GM18868 (cell line): ENCODE results near the gene PIP4K2C.
A peak's percentile ranks its signal among the peaks of the same experiment; 100 is the strongest.
"Not testable (repeated sequence)": the region's sequence is repeated elsewhere in the genome, so short reads cannot be mapped to it uniquely, and the experiment has no call there.

Experiments
- ATAC-seq: cut with Tn5 transposase; IDR thresholded peaks from one replicate; pipeline ENCODE4 v1.9.1; 2021; ENCODE audit warnings: mild to moderate bottlenecking, moderate library complexity; ENCODE audit not compliant: unreplicated experiment

PIP4K2C gene

DNA sequence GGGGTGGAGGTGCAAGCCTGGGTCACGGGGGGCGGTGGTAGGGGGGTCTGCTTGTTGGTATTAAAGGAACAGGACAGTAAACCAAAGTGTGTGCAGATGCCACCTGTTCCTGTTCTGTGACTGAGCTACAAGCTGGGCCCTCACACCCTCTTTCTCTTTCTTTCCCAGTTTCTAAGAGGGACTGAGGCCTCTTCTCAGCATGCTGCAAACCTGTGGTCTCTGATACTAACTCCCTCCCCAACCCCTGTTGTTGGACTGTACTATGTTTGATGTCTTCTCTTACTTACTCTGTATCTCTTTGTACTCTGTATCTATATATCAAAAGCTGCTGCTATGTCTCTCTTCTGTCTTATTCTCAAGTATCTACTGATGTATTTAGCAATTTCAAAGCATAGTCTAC, 6.9 kb upstream of the PIP4K2C start:
- no peak for ATAC-seq

DNA sequence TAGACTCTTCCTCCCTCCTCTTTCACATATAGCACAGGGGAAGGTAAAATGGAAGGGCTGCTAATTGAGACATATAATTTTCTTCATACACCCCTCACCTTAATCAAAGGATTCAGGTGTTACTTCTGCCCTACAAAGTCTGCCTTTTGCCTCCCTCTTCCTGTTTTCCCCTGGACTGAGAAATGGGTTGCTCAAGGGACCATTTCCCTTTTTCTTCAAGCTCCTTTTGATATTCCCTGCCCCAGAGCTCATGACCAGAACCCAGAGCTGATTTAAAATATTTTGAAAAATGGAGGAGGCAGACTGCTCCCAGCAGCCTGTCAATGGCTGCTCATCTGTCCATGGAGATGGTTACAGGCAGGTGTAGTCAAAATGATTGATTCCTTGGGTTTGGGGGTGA, 6.3 kb upstream of the PIP4K2C start:
- ATAC-seq, result no peak

DNA sequence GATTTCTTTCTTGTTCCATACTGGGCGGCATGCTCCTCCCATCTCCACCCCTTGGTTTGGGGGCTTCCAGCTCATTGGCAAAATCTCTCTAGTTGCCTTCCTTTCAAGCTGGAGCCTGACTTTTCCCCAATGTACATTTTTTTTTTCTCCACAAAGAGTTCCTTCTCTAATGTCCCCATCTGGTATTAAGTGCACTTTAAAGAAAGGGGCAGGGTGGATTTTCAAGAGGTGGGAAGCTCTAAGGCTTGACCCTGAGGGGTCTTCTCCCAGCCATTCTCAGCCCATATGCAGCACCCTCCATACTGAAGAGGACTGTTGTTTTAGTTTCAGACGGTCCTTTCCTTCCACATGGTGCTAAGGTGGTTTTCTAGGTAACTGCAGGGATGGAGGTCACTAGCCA, 5.8 kb upstream of the PIP4K2C start:
- ATAC-seq, result no peak

DNA sequence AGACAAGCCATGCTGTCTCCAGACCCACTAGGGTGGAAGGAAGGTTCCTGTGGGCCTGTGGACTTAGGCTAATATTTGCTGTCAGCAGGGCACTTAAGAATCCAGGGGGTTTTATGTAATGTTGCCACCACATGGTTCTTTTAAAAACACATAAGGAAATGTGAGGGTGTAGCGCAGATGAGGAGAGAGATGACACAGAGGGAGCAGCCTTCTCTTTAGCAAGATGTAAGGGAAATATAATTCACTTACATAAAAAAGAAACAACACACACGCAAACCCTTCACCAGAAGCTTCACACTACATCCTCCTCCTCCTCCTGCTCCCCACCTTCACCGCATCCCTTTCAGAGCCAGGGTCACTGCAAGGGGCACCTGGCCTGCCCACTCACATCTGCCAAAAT, 4.9 kb upstream of the PIP4K2C start:
- ATAC-seq, result no peak

DNA sequence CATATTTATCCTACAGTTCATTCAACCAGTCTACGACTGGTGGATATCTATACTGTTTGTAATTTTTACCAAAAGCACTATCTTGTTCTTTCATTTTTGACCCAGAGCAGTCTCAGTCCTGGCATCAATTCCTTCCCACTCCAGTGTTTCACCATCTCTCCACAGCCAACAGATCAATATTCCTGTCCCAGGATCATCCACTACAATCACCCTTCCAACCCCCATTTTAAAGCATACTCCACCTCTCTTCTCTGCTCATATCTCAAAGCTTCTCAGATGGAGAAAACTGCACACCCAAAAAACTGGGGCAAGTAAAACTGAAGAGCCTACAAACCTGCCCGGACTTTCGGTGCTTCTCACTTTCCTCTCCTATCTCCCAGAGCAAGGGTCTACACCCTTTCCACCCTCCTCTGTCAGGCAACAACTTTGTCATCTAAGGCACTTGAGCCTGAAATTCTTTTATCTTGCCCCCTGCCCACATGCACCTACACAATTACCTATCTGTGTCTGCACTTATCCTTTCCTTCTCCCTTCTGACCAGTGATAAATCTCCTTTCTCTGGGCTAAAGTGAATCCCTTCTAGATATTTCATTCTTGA, 4.1 kb upstream of the PIP4K2C start:
- no peak for ATAC-seq

DNA sequence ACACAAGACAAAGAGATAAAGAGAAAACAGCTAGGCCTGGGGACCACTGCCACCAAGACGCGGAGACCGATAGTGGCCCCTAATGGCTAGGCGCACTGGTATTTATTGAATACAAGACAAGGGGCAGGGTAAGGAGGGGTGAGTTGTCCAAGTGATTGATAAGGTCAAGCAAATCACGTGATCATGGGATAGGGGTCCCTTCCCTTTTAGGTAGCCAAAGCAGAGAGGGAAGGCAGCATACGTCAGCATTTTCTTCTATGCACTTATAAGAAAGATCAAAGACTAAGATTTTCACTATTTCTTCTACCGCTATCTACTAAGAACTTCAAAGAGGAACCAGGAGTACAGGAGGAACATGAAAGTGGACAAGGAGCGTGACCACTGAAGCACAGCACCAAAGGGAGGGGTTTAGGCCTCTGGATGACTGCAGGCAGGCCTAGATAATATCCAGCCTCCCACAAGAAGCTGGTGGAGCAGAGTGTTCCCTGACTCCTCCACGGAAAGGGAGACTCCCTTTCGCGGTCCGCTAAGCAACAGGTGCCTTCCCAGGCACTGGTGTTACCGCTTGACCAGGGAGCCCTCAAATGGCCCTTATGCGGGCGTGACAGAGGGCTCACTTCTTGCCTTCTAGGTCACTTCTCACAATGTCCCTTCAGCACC, 1.9 kb upstream of the PIP4K2C start:
- ATAC-seq, result not testable (repeated sequence)

DNA sequence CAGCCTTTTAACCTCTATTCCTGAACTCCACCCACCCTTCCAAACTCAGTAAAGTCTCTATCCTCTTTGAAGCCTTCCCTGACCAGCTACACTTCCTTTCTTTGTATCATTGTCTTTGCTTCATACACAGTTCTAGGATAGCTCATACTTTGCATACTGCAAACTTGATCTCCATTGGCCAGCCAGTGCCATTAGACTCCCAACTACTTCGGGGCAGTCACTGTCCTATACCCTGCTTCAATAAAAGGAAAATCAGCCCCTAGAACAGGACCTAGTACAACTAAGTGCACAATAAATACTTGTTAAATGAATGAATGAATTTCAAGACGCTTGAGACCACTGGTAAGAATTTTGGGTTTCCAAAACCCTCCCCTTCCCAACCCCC, 521 bp upstream of the PIP4K2C start:
- no peak for ATAC-seq

DNA sequence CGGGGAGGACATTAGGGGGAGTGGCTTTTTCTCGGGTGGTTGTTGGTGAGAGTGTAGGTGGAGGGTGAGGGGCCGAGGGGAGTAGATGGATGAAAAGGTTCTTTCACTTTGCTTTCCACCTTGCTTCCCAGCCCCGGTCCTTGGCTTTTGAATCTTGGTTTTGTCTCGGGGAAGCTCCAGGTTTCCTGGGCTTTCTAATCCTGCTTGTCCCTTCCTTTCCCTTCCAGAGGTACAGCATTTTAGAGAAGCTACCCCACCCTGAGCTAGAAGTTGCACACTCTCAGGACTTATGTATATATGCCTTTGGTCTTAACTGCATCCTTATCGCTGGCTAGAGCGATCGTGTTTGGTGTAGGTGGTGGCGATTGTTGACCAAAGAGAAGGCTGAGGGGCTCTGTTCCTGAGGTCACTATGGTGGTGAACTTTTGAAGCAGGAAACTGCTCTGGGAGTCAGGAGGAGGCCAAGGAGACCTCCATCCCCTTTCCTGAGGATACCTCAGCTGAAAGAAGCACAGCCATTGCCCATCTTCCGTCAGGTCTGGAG, 862 bp downstream of the PIP4K2C start:
- no peak for ATAC-seq

DNA sequence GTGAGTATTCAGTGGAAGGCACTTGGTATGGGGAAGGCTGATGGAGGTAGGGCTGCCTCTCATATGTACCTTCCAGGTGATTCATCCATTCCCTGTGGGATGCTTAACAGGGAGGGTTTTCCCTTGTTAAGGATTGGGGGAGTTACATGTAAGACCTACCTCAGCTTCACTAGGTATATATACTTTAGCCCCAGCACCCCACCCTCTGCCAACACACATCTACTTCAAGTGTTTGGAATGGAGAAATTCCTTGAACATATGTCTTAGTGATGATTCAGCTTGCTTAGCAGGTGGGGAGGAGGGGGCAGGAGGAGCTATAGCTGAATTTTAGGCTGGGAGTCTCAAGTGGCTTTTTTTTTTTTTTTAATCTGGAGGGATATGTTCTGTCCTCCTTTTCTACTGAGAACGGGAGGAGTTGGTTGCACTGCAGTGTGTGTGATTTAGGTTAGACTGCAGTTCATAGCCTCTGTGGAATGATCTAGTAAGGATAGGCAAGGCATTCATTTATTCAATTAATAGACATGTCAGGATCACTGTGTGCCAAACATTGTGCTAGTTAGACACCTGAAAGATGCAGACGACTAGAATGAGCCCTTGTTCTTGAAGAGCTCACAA, 1.7 kb downstream of the PIP4K2C start:
- no peak for ATAC-seq

DNA sequence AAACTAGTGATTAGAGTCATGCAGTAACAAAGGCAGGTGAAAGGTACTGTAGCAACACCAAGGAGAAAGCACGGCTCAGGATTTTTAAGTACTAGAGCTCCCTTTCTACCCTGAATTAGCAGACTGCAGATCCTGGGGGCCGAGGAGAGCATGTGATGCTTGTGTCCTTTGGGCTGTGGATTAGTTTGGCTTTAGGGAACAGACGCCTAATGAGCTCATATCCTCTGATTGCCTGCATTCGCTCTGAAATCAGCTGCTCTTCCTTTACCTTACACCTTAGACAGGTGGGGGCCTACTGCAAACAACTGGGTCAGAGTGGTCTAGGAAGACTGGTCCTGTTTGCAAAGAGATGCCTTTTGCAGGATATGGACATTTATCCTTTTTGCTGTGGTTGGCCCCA, 2.2 kb downstream of the PIP4K2C start:
- no peak for ATAC-seq

DNA sequence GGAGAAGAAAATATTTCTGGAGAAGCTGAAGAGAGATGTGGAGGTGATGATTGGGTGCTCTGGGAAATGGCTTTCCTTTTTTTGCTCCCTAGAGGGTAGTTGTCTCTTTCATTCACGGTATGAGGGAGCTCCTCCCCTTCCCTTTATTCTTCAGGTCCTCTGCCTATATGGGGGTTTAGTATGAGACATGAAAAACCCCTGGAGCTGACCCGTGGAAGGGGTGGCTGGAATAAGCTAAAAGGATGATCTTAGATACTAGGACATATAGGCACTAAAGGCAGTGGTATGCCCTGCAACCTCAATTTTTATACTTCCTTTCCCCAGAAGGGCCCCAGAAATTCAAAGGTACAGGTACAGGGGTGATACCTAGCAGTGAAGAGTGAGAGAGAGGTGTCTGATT, 9.4 kb downstream of the PIP4K2C start:
- no peak for ATAC-seq

DNA sequence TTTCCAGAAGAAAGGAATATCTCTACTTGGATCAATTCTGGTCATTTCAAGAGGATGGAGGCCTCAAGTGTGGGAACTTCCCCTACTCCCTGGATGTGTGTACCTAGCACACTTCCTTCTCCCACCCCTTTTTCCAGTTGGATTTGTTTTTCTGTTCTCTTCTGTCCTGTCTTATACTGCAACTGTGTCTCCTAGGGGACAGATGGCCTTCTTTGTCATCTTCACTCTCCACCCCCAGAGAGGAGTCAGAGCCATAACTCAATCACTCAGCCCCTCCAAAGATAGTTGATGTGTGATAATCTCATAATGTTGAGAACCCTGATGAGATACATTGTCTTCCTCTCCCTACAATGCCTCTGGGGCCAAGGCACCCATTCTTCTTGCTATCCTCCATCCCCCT, 11.6 kb downstream of the PIP4K2C start:
- ATAC-seq, result no peak

DNA sequence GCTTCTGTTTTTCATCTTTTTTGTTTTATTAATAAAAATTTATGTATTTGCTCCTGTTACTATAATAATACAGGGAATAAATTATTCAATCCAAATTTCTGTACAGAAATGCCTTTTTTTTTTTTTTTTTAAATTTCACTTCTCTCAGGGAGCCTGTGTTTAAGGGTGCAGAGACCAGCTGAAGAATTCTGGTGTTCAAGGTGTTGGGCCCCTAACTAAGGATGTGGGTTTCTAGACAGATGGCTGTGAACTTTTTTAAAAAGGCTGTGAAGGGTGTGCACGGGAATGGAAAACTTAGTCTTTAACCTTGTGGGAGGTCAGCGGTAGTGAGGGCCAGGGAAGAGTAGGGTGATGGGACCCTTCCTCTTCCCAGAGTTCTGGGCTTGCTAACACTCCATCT, 12.3 kb downstream of the PIP4K2C start:
- no peak for ATAC-seq

DNA sequence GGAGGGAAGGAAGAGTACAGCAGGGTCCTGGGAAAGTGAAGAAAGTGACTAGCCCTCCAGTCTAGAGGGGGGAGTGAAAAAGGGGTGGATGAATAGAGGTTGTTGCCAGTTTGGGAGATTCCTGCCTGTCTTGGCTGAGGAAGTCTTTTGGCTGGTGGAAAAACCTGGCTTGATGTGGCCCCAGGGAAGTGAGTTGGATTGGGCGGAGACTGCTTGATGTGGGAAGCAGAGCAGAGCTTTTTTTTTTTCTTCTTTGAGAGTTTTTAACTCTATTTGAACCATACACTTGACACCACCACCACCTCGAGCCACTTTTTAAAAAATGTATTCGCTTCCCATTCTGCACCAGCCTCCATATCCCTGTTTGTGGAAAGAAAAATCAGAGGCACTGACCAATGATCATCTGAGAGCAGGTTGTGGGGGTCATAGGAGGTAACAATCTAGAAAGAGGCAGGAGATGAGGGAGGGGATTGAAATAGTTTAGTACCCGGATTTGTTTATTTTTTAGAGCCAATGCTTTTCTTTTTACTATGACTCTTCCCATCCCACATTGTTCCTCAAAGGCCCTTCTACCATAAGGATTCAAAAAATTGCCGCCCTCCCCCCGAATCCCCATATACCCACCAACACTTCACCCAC, 12.9 kb downstream of the PIP4K2C start:
- no peak for ATAC-seq

DNA sequence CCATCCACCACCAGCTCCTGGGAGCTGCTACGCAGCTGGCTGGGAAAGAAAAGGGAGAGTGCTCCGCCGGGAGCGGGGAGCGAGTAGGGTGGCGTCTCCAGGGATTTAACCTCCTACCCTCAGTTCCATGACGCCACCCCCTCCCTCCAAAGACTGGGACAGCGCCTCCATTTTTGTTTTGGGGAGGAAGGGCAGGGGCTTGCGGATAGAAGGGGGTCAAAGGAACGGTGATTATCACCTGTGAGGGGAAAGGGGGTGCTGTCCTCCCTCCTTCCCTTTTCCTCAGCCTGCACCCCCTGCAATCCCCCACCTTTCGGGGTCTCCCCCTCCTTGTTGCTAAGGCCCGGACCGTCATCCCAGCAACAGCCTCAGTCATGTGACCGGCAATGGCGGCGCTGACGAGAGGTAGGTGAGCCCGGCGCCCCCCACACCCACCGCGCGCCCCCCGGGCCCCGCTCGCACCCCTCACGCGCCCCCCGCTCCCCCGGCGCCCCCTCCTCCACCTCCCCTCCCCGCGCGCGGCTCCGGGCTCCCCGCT, 13.5 kb downstream of the PIP4K2C start, which contains the start of gene DTX3:
TSS of gene DTX3 (plus strand) at position 371 of the 538 bp plus-strand sequence. CDS start 1,694 bp downstream, outside the sequence.
- ATAC-seq, result peak; percentile 72

DNA sequence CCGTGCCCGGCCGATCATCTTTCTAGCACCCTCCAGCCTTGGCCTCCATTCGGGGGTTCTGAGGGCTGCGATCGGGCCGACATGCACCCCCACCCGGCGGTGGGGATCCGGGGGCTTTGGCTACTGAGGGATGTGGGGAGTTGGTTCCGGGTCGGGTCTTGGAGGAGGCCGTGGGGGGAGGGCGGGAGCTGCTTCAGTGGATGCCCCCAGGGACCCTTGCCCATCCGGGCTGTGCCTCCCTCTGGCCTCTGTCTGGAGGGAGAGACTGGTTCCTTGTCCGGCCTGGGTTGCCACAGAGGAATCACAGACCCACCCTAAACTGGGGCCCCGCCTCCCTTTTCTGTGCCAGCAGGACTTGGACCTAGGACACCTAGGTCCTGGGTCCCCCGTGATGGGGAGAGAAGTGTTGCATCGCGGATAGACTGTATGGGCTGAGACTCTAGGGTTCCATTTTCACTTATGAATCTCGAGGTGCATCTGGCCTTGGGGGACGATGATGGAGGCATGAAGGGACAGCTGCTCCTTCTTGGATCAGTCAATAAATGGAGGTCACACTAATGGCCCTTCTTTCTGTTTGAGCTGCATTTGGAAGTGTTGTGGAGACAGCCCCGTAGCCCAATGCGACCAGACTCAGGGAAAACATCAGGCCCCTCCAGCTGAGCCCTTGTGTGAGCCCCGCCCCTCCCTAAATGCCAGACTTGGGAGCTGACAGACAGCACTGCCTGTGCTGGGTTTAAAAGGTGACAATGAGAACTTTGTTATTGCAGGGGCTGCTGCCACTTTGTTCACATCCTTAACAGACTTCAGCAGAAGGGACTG, 14.2 kb downstream of the PIP4K2C start:
- ATAC-seq, result peak; percentile 37

DNA sequence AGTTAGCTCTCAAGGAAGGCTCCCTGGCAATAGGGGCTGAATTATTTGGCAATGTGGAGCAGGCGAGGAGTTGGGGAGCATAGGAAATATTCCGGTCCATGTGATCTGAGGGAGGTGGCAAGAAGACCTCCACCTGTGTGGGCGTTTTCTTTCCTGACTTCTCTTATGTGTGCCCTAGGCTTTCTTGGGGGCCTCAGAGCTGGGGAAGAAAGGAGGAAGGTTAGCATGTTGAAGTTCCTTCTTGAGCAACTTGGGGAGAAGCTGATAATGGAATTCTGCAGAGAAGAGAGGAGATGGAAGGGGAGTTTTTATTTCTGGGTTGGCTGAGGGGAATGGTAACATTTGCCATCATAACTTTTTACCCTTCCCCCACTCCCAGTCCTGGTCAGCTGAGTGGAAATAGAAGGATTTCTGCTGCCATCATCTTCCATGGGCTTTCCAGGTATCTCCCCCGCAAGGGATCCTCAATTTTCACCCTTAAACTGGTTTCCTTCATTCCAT, 14.9 kb downstream of the PIP4K2C start:
- no peak for ATAC-seq

DNA sequence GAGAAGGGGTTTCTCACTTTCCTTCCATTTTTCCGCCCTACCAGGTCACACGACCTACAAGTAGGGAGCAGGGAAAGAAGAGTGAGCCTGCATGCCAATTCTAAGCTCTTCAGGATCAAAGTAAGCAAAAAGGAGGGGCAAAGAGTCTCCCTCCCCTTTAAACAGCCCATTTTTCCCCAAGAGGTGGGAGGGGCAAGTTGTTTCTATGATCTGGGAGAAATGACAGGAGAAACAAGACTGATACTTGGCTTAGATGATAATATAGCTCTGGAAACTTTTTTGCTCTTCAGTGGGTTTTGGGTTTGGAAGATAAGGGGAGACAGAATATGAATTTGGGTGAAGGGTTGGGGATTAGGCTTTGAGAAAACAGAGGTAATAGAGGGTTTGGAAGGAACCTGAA, 15.4 kb downstream of the PIP4K2C start:
- no peak for ATAC-seq

DNA sequence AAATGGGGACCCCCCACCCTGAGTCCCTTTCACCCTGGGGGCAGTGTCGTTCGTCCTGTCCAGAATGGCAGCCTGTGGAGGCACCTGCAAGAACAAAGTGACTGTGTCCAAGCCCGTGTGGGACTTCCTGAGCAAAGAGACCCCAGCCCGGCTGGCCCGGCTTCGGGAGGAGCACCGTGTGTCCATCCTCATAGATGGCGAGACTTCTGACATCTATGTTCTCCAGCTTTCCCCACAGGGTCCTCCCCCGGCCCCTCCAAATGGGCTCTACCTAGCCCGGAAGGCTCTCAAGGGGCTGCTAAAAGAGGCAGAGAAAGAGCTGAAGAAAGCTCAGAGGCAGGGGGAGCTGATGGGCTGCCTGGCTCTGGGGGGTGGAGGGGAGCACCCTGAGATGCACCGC, 15.8 kb downstream of the PIP4K2C start:
- ATAC-seq, result no peak

DNA sequence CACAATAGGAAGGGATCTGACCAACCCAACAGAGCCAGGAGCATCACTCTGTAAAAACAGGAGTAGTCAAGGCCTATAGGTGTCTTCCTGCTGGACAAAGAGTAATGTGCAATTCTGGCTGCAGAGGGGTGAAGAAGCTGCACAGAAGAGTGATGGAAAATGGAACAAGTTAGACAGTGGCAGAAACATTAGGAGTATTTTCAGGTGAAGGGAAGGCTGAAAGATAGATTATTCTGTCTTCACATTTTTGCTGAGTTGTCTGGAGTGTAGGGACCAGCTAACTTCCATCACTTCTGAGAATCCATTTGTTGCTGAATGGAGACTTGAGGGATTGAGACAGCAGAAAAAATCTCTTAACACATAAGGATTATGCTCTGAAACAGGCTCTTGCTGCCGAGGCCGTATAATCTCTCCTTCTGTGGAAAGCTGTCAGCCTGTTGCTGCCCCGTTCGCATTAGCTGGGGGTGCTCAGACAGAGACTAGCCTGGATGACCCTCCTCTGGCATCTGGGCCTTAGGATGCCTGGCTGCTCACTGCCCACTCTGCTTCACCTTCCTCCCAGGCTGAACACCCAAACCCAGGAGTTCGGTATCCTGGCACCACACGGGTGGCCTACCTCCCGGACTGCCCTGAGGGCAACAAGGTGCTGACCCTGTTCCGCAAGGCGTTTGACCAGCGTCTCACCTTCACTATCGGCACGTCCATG, 17.1 kb downstream of the PIP4K2C start:
- no peak for ATAC-seq
